WTC11 (cell line): Measurements from ENCODE around the gene CEP63. TPM values are rescaled to one million over a fixed set of nuclear protein-coding genes. Genes with fewer than 3 reads are reported as not detected.

ENCODE experiments used
- ATAC-seq: fragments of 200-7000 bp; cut with Tn5 transposase; 2 replicates; pipeline ENCODE4 v1.10.0; 2021; ENCODE audit warnings: mild to moderate bottlenecking, moderate library complexity
- CTCF ChIA-PET: fragments of 300-600 bp; sonication (Branson Sonifier 250); formaldehyde crosslinking; loops from one replicate; lab custom pipeline; 2021; ENCODE audit warnings: antibody characterized with exemption; lab: Charles Lee
- POLR2A ChIA-PET: fragments of 350-600 bp; sonication (Branson Sonifier 250); formaldehyde crosslinking; loops from one replicate; lab custom pipeline; 2021; ENCODE audit warnings: antibody characterized with exemption; lab: Charles Lee
- DNase-seq: peaks from one replicate; pipeline ENCODE4 v3.0.0; 2021; ENCODE audit warnings: low spot score
- H3K27ac Mint-ChIP-seq: 2 replicates; pipeline ENCODE4 v1.8.0; 2021; ENCODE audit warnings: mixed read lengths
- H3K27me3 Mint-ChIP-seq: 2 replicates; pipeline ENCODE4 v1.8.0; 2021; ENCODE audit warnings: low read depth, mild to moderate bottlenecking, moderate library complexity, mixed read lengths
- H3K36me3 Mint-ChIP-seq: 2 replicates; pipeline ENCODE4 v1.8.0; 2021; ENCODE audit warnings: mixed read lengths
- H3K4me1 Mint-ChIP-seq: 2 replicates; pipeline ENCODE4 v1.8.0; 2022; ENCODE audit warnings: mixed read lengths
- H3K4me3 Mint-ChIP-seq: 2 replicates; pipeline ENCODE4 v1.8.0; 2021; ENCODE audit warnings: mild to moderate bottlenecking, moderate library complexity, mixed read lengths
- H3K9me3 Mint-ChIP-seq: 2 replicates; pipeline ENCODE4 v1.8.0; 2021; ENCODE audit warnings: mixed read lengths
- AR ChIP-seq: fragments of 250-450 bp; sonication (Bioruptor Pico); IDR thresholded peaks from 2 replicates; pipeline ENCODE4 v1.9.0; 2021; ENCODE audit warnings: mild to moderate bottlenecking
- ATF2 ChIP-seq: sonication (generic); formaldehyde crosslinking; IDR thresholded peaks from 2 replicates; pipeline ENCODE4 v1.8.1; 2022; ENCODE audit warnings: low read depth, missing genetic modification reagents, borderline replicate concordance
- CDX4 ChIP-seq: fragments of 250-450 bp; sonication (Bioruptor Pico); IDR thresholded peaks from 2 replicates; pipeline ENCODE4 v1.9.0; 2021; ENCODE audit warnings: moderate library complexity, mild to moderate bottlenecking, inconsistent platforms, borderline replicate concordance
- CREB1 ChIP-seq: sonication (generic); formaldehyde crosslinking; IDR thresholded peaks from 2 replicates; pipeline ENCODE4 v1.8.0; 2023; ENCODE audit warnings: mild to moderate bottlenecking, missing genetic modification reagents
- MLX ChIP-seq: sonication (generic); formaldehyde crosslinking; IDR thresholded peaks from 2 replicates; pipeline ENCODE4 v1.8.1; 2023; ENCODE audit warnings: mild to moderate bottlenecking, missing genetic modification reagents, moderate library complexity
- MXD4 ChIP-seq: fragments of 250-450 bp; sonication (Bioruptor Pico); IDR thresholded peaks from 2 replicates; pipeline ENCODE4 v1.8.0; 2021; ENCODE audit warnings: mild to moderate bottlenecking, moderate library complexity, borderline replicate concordance
- NFE2L1 ChIP-seq: sonication (generic); formaldehyde crosslinking; IDR thresholded peaks from 2 replicates; pipeline ENCODE4 v1.8.1; 2023; ENCODE audit warnings: missing genetic modification reagents
- NFYB ChIP-seq: sonication (generic); formaldehyde crosslinking; conservative IDR thresholded peaks from 2 replicates; pipeline ENCODE4 v1.8.0; 2022; ENCODE audit warnings: low read depth, missing genetic modification reagents
- OVOL2 ChIP-seq: fragments of 250-450 bp; sonication (Bioruptor Pico); IDR thresholded peaks from 2 replicates; pipeline ENCODE4 v1.9.0; 2021; ENCODE audit warnings: mild to moderate bottlenecking, borderline replicate concordance
- PREB ChIP-seq: sonication (generic); formaldehyde crosslinking; IDR thresholded peaks from 2 replicates; pipeline ENCODE4 v1.8.1; 2022; ENCODE audit warnings: mild to moderate bottlenecking, missing genetic modification reagents, moderate library complexity, borderline replicate concordance
- TCF7 ChIP-seq: sonication (generic); formaldehyde crosslinking; IDR thresholded peaks from 2 replicates; pipeline ENCODE4 v1.8.0; 2022; ENCODE audit warnings: mild to moderate bottlenecking, low read depth, missing genetic modification reagents, moderate library complexity
- USF1 ChIP-seq: sonication (generic); formaldehyde crosslinking; IDR thresholded peaks from 2 replicates; pipeline ENCODE4 v1.8.0; 2022; ENCODE audit warnings: mild to moderate bottlenecking, missing genetic modification reagents
- ZBTB21 ChIP-seq: sonication (generic); formaldehyde crosslinking; IDR thresholded peaks from 2 replicates; pipeline ENCODE4 v1.8.1; 2023; ENCODE audit warnings: mild to moderate bottlenecking, missing genetic modification reagents, borderline replicate concordance
- ZNF121 ChIP-seq: sonication (generic); formaldehyde crosslinking; IDR thresholded peaks from 2 replicates; pipeline ENCODE4 v1.8.0; 2023; ENCODE audit warnings: missing genetic modification reagents
- ZNF219 ChIP-seq: sonication (generic); formaldehyde crosslinking; IDR thresholded peaks from 2 replicates; pipeline ENCODE4 v1.8.0; 2023; ENCODE audit warnings: missing genetic modification reagents, mild to moderate bottlenecking, borderline replicate concordance
- ZNF396 ChIP-seq: fragments of 250-450 bp; sonication (Bioruptor Pico); IDR thresholded peaks from 2 replicates; pipeline ENCODE4 v1.8.0; 2021; ENCODE audit warnings: mild to moderate bottlenecking, moderate library complexity, borderline replicate concordance
- ZNF512 ChIP-seq: sonication (generic); formaldehyde crosslinking; IDR thresholded peaks from 2 replicates; pipeline ENCODE4 v1.8.1; 2022; ENCODE audit warnings: missing genetic modification reagents, borderline replicate concordance
- total RNA-seq: library from RNA; stranded (reverse); gene quantifications from 3 replicates; pipeline ENCODE4 v1.2.3, GENCODE V29; 2021
- TF ChIP-seq, protein P1 (sequence below): fragments of 250-450 bp; sonication (Bioruptor Pico); IDR thresholded peaks from 2 replicates; pipeline ENCODE4 v1.9.0; 2021; ENCODE audit warnings: mild to moderate bottlenecking
- TF ChIP-seq, protein P2 (sequence below): sonication (generic); formaldehyde crosslinking; IDR thresholded peaks from 2 replicates; pipeline ENCODE4 v1.8.0; 2022; ENCODE audit warnings: missing genetic modification reagents

CEP63 gene
- total RNA-seq, 1 experiment from 2014 or later: 28.0 TPM

- H3K4me3 Mint-ChIP-seq: no peak overlapping the region
- ChIA-PET CTCF (interaction anchor here (3.5 to 4.8 kb wide), 2 partner anchors 52 to 79 kb away, joined by 21 to 63 read pairs; partner anchors contain the start of gene KY), POLR2A (no interaction called here)
- no peak for ATAC-seq
- H3K4me1 Mint-ChIP-seq: peaks cover 15% of the 10 kb centered on the region
- no peak overlapping the region for H3K27ac Mint-ChIP-seq
- no peaks in the 10 kb centered on the region for H3K36me3 Mint-ChIP-seq
- DNase-seq: no peak
- H3K27me3 Mint-ChIP-seq: peaks cover 12% of the 10 kb centered on the region
- no peaks in the 10 kb centered on the region for H3K9me3 Mint-ChIP-seq
- TF ChIP-seq ATF2 (CRISPR knock-in tag): no peak
- TF ChIP-seq TCF7 (CRISPR knock-in tag): no peak
- TF ChIP-seq AR (CRISPR knock-in tag): no peak
- TF ChIP-seq CDX4: no peak
- no peak for TF ChIP-seq ZNF512 (CRISPR knock-in tag)
- TF ChIP-seq USF1 (CRISPR knock-in tag): no peak
- TF ChIP-seq MXD4 (CRISPR knock-in tag): no peak
- no peak for TF ChIP-seq ZNF396 (CRISPR knock-in tag)
- no peak for TF ChIP-seq PREB
- TF ChIP-seq NFYB (CRISPR knock-in tag): no peak
- TF ChIP-seq, protein P1, sequence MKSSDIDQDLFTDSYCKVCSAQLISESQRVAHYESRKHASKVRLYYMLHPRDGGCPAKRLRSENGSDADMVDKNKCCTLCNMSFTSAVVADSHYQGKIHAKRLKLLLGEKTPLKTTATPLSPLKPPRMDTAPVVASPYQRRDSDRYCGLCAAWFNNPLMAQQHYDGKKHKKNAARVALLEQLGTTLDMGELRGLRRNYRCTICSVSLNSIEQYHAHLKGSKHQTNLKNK (CRISPR knock-in tag): no peak
- TF ChIP-seq MLX (CRISPR knock-in tag): no peak
- no peak for TF ChIP-seq NFE2L1
- no peak for TF ChIP-seq ZNF219
- TF ChIP-seq ZNF121 (CRISPR knock-in tag): no peak
- TF ChIP-seq CREB1: no peak
- TF ChIP-seq, protein P2, sequence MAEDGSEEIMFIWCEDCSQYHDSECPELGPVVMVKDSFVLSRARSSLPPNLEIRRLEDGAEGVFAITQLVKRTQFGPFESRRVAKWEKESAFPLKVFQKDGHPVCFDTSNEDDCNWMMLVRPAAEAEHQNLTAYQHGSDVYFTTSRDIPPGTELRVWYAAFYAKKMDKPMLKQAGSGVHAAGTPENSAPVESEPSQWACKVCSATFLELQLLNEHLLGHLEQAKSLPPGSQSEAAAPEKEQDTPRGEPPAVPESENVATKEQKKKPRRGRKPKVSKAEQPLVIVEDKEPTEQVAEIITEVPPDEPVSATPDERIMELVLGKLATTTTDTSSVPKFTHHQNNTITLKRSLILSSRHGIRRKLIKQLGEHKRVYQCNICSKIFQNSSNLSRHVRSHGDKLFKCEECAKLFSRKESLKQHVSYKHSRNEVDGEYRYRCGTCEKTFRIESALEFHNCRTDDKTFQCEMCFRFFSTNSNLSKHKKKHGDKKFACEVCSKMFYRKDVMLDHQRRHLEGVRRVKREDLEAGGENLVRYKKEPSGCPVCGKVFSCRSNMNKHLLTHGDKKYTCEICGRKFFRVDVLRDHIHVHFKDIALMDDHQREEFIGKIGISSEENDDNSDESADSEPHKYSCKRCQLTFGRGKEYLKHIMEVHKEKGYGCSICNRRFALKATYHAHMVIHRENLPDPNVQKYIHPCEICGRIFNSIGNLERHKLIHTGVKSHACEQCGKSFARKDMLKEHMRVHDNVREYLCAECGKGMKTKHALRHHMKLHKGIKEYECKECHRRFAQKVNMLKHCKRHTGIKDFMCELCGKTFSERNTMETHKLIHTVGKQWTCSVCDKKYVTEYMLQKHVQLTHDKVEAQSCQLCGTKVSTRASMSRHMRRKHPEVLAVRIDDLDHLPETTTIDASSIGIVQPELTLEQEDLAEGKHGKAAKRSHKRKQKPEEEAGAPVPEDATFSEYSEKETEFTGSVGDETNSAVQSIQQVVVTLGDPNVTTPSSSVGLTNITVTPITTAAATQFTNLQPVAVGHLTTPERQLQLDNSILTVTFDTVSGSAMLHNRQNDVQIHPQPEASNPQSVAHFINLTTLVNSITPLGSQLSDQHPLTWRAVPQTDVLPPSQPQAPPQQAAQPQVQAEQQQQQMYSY (CRISPR knock-in tag): no peak
- TF ChIP-seq OVOL2 (CRISPR knock-in tag): no peak
- no peak for TF ChIP-seq ZBTB21 (CRISPR knock-in tag)
These were observed 113.1 kb downstream of the CEP63 start for GRCh38 chr3:134598763-134599545.
